ENCODE results near the gene MORN1.
"Not testable (repeated sequence)": the region's sequence is repeated elsewhere in the genome, so short reads cannot be mapped to it uniquely, and the experiment has no call there.

MORN1 gene

GRCh38 chr1:2391041-2391930 lies at the start of gene MORN1, which contains the start of gene RER1:
Gene MORN1, minus strand, starts transcription at chr1:2391554. Its CDS starts 21 bp downstream, at chr1:2391533.
Gene RER1, plus strand, starts transcription at chr1:2391841. Its CDS starts 3,950 bp downstream, at chr1:2395791.
- H3K27me3 Mint-ChIP-seq (ENCODE audit: low read depth), result no peaks in the 10 kb centered on the region
- H3K36me3 Mint-ChIP-seq (ENCODE audit: low read depth), result peaks cover 27% of the 10 kb centered on the region
- peaks cover 15% of the 10 kb centered on the region for H3K4me1 Mint-ChIP-seq (ENCODE audit: low read depth)
- H3K9me3 Mint-ChIP-seq, result no peaks in the 10 kb centered on the region
- peak within 1 kb of the TSS; percentile 79 for H3K27ac Mint-ChIP-seq
- peak within 1 kb of the TSS; percentile 86 for H3K4me3 Mint-ChIP-seq
- DNase-seq (ENCODE audit: low spot score), result peak; percentile 99

GRCh38 chr1:2440346-2440745 lies 49.0 kb upstream of the MORN1 start:
- not testable (repeated sequence) for DNase-seq (ENCODE audit: low spot score); H3K36me3 Mint-ChIP-seq (ENCODE audit: low read depth); H3K9me3 Mint-ChIP-seq; H3K27ac Mint-ChIP-seq; H3K4me1 Mint-ChIP-seq (ENCODE audit: low read depth); H3K4me3 Mint-ChIP-seq
- H3K27me3 Mint-ChIP-seq (ENCODE audit: low read depth), result peaks cover 13% of the 10 kb centered on the region

DNA sequence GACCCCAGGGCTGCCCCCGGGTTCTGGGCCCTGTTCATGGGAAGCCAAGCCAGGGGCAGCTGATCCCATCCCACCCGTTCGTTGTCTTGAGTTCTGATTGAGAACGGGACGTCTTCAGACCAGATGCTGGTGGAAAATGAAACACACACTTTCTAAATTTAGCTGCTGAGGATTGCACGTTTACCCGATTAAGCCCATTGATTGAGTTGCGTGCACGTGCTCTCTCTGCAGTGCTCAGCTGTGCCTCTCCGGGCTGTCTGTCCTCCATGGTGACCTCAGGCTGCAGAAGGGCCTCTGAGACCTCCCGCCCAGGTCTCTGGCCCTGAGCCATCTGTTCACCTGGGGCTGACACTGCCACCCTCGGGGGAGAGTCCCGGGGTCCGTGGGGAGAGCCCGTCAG lies 48.0 kb upstream of the MORN1 start:
- H3K4me3 Mint-ChIP-seq, result no peak overlapping the region
- peaks cover 6% of the 10 kb centered on the region for H3K27me3 Mint-ChIP-seq (ENCODE audit: low read depth)
- H3K36me3 Mint-ChIP-seq (ENCODE audit: low read depth), result no peaks in the 10 kb centered on the region
- H3K27ac Mint-ChIP-seq, result no peak overlapping the region
- no peaks in the 10 kb centered on the region for H3K9me3 Mint-ChIP-seq
- DNase-seq (ENCODE audit: low spot score), result no peak
- no peaks in the 10 kb centered on the region for H3K4me1 Mint-ChIP-seq (ENCODE audit: low read depth)

GRCh38 chr1:2438641-2439040 lies 47.3 kb upstream of the MORN1 start:
- DNase-seq (ENCODE audit: low spot score), result no peak
- Mint-ChIP-seq H3K27me3 (ENCODE audit: low read depth) (peaks cover 6% of the 10 kb centered on the region), H3K4me3 (no peak overlapping the region), H3K9me3 (no peaks in the 10 kb centered on the region), H3K36me3 (ENCODE audit: low read depth) (no peaks in the 10 kb centered on the region), H3K4me1 (ENCODE audit: low read depth) (no peaks in the 10 kb centered on the region), H3K27ac (no peak overlapping the region)

GRCh38 chr1:2438038-2438437 lies 46.7 kb upstream of the MORN1 start:
- Mint-ChIP-seq H3K27me3 (ENCODE audit: low read depth) (peaks cover 5% of the 10 kb centered on the region), H3K4me3 (no peak overlapping the region), H3K9me3 (no peaks in the 10 kb centered on the region), H3K36me3 (ENCODE audit: low read depth) (no peaks in the 10 kb centered on the region), H3K27ac (no peak overlapping the region), H3K4me1 (ENCODE audit: low read depth) (no peaks in the 10 kb centered on the region)
- DNase-seq (ENCODE audit: low spot score), result no peak

DNA sequence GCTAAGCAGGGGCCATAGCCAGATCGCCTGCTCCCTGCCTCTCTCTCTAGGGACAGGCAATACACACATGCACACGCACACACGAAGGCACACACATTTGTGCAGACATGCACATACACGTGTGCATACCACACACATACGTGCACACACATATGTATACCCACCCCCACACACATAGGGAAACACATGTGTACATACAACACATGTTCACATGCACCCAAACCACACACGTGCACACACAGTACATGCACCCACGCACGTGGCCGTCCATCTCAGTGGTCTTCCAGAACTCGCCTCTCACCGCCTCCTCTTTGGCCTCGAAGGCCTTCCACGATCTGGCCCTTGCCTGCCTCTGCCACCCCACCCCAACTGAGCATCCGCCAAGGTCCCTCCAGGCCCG lies 46.3 kb upstream of the MORN1 start:
- no peak overlapping the region for H3K4me3 Mint-ChIP-seq
- no peaks in the 10 kb centered on the region for H3K4me1 Mint-ChIP-seq (ENCODE audit: low read depth)
- no peak for DNase-seq (ENCODE audit: low spot score)
- no peak overlapping the region for H3K27ac Mint-ChIP-seq
- no peaks in the 10 kb centered on the region for H3K36me3 Mint-ChIP-seq (ENCODE audit: low read depth)
- H3K9me3 Mint-ChIP-seq, result no peaks in the 10 kb centered on the region
- H3K27me3 Mint-ChIP-seq (ENCODE audit: low read depth), result peaks cover under 1% of the 10 kb centered on the region

- DNase-seq (ENCODE audit: low spot score), result no peak
- no peaks in the 10 kb centered on the region for H3K9me3 Mint-ChIP-seq
- no peak overlapping the region for H3K4me3 Mint-ChIP-seq
- H3K36me3 Mint-ChIP-seq (ENCODE audit: low read depth), result no peaks in the 10 kb centered on the region
- no peaks in the 10 kb centered on the region for H3K27me3 Mint-ChIP-seq (ENCODE audit: low read depth)
- no peaks in the 10 kb centered on the region for H3K4me1 Mint-ChIP-seq (ENCODE audit: low read depth)
- no peak overlapping the region for H3K27ac Mint-ChIP-seq
Measured at GRCh38 chr1:2436876-2437275, 45.5 kb upstream of the MORN1 start.

- H3K9me3 Mint-ChIP-seq, result no peaks in the 10 kb centered on the region
- no peaks in the 10 kb centered on the region for H3K36me3 Mint-ChIP-seq (ENCODE audit: low read depth)
- no peak for DNase-seq (ENCODE audit: low spot score)
- H3K4me3 Mint-ChIP-seq, result no peak overlapping the region
- H3K27ac Mint-ChIP-seq, result no peak overlapping the region
- H3K27me3 Mint-ChIP-seq (ENCODE audit: low read depth), result no peaks in the 10 kb centered on the region
- H3K4me1 Mint-ChIP-seq (ENCODE audit: low read depth), result no peaks in the 10 kb centered on the region
Measured at GRCh38 chr1:2435746-2436355, 44.5 kb upstream of the MORN1 start.

DNA sequence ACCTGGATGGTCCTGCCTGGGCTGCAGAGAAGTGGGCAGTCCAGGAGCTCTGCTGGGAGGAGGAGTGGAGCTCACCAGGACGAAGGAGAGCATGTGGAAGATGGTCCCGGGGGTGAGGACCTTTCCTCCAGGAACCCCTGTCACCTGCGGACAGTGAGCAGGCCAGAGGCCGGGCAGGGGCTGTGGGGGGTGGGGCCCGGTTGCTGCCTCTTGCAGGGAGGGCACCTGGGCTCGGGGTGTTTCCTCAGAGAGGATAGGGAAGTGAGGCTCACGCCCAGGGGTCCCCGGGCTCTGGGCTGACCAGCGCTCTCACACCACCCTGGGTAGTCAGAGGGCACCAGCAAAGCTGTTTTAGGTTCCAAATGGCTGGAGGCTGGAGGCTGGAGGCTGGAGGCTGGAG lies 43.7 kb upstream of the MORN1 start:
- no peak for DNase-seq (ENCODE audit: low spot score)
- Mint-ChIP-seq H3K9me3 (peaks cover 3% of the 10 kb centered on the region), H3K4me3 (no peak overlapping the region), H3K36me3 (ENCODE audit: low read depth) (peaks cover 1% of the 10 kb centered on the region), H3K27ac (no peak overlapping the region), H3K27me3 (ENCODE audit: low read depth) (no peaks in the 10 kb centered on the region), H3K4me1 (ENCODE audit: low read depth) (no peaks in the 10 kb centered on the region)

GRCh38 chr1:2433936-2434655 lies 42.7 kb upstream of the MORN1 start:
- no peak overlapping the region for H3K27ac Mint-ChIP-seq
- DNase-seq (ENCODE audit: low spot score), result no peak
- no peak overlapping the region for H3K4me3 Mint-ChIP-seq
- peaks cover 6% of the 10 kb centered on the region for H3K9me3 Mint-ChIP-seq
- no peaks in the 10 kb centered on the region for H3K4me1 Mint-ChIP-seq (ENCODE audit: low read depth)
- H3K27me3 Mint-ChIP-seq (ENCODE audit: low read depth), result no peaks in the 10 kb centered on the region
- H3K36me3 Mint-ChIP-seq (ENCODE audit: low read depth), result peaks cover 1% of the 10 kb centered on the region

DNA sequence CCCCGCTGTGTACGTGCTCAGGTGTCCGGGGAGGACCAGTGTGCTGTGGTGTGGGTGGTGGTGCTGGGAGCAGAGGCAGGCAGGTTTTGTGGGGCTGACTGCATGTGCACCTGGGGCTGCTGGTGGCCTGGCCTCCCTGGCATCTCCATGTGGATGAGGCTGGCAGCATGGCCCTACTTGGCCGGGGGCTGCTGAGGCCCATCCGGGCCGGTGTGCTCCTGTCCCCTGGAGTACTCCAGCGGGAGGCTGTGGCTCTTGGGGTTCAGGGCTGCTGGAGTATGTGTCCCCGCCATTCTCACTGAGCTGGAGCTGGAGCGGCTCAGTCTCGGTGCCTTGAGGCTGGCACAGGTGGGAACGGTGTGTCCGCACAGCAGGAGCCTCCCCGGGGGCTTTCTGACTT lies 41.8 kb upstream of the MORN1 start:
- Mint-ChIP-seq H3K27ac (no peak overlapping the region), H3K36me3 (ENCODE audit: low read depth) (peaks cover 1% of the 10 kb centered on the region), H3K27me3 (ENCODE audit: low read depth) (no peaks in the 10 kb centered on the region), H3K4me1 (ENCODE audit: low read depth) (no peaks in the 10 kb centered on the region), H3K9me3 (peaks cover 6% of the 10 kb centered on the region), H3K4me3 (no peak overlapping the region)
- DNase-seq (ENCODE audit: low spot score), result no peak

DNA sequence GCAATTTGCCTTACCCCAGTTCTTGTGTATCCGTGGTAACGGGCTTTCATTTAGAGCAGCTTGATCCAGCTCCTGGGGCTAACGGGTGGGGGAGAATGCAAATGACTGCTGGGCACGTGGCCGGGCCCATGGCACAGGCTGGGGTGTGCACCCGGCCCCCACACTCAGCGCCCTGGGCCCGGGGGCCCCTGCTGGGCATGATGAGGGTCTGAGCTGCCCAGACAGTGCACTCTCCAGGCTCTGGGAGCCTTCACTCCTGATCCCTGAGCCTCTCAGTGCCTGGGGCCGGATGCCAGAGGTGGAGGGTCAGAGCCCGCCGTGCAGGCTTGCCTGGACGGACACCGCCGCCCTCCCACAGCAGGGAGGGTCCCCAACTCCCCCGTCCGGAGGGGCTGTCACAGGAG lies 41.1 kb upstream of the MORN1 start:
- H3K4me3 Mint-ChIP-seq, result no peak overlapping the region
- no peaks in the 10 kb centered on the region for H3K4me1 Mint-ChIP-seq (ENCODE audit: low read depth)
- no peak for DNase-seq (ENCODE audit: low spot score)

DNA sequence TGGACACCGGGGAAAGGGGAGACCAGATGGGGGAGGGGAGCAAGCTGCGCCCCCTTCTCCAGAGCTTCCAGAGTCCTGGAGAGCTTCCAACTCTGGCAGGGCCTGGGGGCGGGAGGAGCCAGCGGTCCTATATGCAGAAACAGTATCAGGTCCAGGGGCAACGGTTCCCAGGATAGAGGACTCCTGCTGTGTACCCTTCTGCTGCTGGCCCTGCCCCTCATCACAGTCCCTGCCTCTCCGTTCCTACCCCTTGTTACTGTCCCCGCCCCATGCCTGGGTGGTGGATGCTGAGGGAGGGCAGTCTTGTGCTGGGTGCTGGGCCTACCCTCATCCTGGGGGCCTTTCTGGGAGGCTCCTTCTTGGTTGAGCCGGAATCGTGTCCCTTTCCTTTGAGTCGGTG lies 40.2 kb upstream of the MORN1 start:
- H3K27ac Mint-ChIP-seq, result no peak overlapping the region
- peaks cover 1% of the 10 kb centered on the region for H3K36me3 Mint-ChIP-seq (ENCODE audit: low read depth)
- no peak overlapping the region for H3K4me3 Mint-ChIP-seq
- no peaks in the 10 kb centered on the region for H3K4me1 Mint-ChIP-seq (ENCODE audit: low read depth)
- H3K27me3 Mint-ChIP-seq (ENCODE audit: low read depth), result no peaks in the 10 kb centered on the region
- peaks cover 6% of the 10 kb centered on the region for H3K9me3 Mint-ChIP-seq
- DNase-seq (ENCODE audit: low spot score), result no peak

More for the DNA sequence above, 41.1 kb upstream of the MORN1 start:
- H3K36me3 Mint-ChIP-seq (ENCODE audit: low read depth), result peaks cover 1% of the 10 kb centered on the region
- no peak overlapping the region for H3K27ac Mint-ChIP-seq
- H3K27me3 Mint-ChIP-seq (ENCODE audit: low read depth), result no peaks in the 10 kb centered on the region
- peaks cover 6% of the 10 kb centered on the region for H3K9me3 Mint-ChIP-seq

DNA sequence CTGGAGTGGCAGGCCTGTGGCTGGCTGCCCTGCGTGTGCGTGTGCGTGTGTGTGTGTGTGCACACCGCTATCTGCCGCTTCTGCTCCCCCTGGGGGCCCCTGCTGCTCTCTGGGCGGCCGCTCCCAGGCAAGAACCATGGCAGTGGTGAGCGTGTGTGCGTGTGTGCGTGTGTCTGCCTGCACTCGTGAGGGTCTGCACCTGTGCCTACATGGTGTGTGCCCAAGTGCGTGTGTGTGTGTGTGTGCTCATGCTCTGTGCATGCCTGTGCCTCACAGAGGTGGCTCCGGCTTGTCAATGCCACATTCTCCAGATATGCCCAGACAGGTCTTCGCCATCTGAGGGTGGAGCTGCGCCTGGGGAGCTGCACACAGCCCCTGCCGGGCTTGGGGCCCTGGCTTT lies 39.7 kb upstream of the MORN1 start:
- Mint-ChIP-seq H3K4me1 (ENCODE audit: low read depth) (no peaks in the 10 kb centered on the region), H3K27me3 (ENCODE audit: low read depth) (no peaks in the 10 kb centered on the region), H3K9me3 (peaks cover 6% of the 10 kb centered on the region), H3K4me3 (no peak overlapping the region), H3K36me3 (ENCODE audit: low read depth) (peaks cover 1% of the 10 kb centered on the region), H3K27ac (no peak overlapping the region)
- no peak for DNase-seq (ENCODE audit: low spot score)

All from T-helper 2 cell treated with Interferon-gamma antibody and Interleukin-4, amounts not matched to agents 5 μg/mL and 100 μg/mL, for 36 hours (primary cell).